ENCODE data around the gene TNS3. TPM values are rescaled to one million over a fixed set of nuclear protein-coding genes. Genes with fewer than 3 reads are reported as not detected.
"Not testable (repeated sequence)": the region's sequence is repeated elsewhere in the genome, so short reads cannot be mapped to it uniquely, and the experiment has no call there.

The TNS3 gene
- total RNA-seq, 1 experiment from 2014 or later = 97.2 TPM

DNA sequence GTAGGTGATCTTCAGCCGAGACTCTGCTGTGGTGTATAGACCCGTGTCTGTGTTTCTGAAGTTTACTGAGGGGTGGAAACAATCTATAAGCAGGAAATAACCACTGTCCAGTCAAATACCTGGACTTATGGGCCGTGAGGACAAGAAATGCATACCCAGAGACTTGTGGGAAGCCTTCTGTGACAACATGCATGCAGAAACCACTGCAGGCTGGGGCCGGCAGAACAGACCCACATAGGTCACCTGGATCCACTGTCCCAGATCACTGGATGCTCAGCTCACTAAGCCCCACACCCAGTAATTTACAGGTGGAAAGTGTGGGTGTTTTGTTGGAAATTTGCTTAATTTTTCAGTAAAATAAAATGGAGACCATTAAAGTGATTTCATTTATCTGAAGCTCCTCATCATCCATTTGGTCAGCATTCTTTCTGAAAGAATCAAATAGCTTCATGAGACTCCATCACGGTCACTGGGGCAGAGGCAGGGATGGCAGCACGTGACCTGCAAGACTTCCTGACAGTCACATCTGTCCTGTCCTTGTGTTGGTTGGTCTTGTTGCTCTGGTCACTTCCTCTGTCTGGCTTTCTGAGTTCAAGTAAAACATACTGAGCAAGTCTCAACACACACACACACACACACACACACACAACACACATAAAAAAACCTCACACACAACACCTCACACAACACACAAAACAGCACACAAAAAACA lies 108.3 kb downstream of the TNS3 start:
- no peak for DNase-seq (ENCODE audit: low spot score)

GRCh38 chr7:47472444-47473157 lies 109.3 kb downstream of the TNS3 start:
- DNase-seq (ENCODE audit: low spot score) = no peak

DNA sequence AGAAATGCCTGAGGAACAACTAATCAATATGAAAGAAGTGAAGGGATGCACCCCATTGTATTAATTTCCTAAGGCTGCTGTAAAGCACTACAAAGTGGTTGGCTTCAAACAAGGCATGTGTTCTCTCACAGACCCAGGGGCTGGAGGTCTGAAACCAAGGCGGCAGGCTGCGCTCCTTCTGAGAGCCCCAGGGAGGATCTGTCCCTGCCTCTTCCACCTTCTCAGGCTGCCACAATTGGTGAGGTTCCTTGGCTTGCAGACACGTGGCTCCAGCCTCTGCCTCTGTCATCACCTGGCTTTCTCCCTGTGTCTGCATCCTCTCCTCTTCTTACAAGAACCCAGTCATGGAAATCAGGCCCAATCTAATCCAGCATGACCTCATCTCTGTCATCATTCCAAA lies 110.1 kb downstream of the TNS3 start:
- no peak for DNase-seq (ENCODE audit: low spot score)

DNA sequence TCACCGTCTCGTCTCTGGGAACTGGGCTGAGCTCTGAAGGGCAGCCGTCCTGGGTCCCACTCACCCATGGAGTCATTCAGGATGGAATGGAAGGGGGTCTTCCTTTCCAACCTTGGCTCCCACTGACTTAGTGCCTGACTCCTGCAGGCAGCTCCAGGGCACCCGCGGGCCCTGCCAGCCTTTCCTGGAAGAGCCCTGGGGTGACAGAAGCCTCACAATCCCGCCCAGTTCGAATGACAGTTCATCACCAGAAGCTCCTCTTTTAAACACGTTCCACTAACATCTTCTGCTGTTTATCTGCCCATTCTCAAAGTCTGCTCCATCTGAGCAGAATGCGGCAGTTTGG lies 110.6 kb downstream of the TNS3 start:
- no peak for DNase-seq (ENCODE audit: low spot score)

- DNase-seq (ENCODE audit: low spot score) = no peak
Observed at GRCh38 chr7:47470567-47471357, 111.1 kb downstream of the TNS3 start.

DNA sequence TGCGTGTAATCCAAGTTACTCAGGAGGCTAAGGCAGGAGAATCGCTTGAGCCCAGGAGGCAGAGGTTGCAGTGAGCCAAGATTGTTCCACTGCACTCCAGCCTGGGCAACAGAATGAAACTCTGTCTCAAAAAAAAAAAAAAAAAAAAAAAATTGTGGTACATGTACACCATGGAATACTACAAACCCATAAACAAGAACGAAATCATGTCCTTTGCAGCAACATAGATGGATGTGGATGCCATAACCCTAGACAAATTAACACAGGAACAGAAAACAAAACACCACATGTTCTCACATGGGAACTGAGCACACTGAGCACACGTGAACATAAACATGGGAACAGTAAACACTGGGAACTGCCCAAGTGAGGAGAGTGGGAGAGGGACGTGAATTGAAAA lies 112.1 kb downstream of the TNS3 start:
- not testable (repeated sequence) for DNase-seq (ENCODE audit: low spot score)

DNA sequence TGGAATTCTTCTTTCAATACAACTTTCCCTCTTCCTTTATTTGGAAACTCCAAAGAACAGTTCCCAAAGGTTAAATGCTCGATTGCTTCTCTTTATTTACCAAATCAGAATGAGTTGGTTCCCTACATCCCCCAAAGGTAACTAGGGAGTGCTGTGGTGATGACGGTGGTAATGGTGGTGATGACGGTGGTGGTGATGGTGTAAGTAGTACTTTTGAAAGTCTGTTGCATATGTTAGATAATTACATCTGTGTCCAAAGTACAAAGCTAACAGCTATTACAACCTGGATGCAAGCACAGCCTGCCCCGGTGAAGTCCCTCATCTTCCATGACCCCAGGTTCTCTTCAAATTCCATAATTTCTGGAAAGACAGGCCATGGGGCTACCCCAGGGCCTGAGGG lies 115.1 kb downstream of the TNS3 start:
- DNase-seq (ENCODE audit: low spot score) = no peak

DNA sequence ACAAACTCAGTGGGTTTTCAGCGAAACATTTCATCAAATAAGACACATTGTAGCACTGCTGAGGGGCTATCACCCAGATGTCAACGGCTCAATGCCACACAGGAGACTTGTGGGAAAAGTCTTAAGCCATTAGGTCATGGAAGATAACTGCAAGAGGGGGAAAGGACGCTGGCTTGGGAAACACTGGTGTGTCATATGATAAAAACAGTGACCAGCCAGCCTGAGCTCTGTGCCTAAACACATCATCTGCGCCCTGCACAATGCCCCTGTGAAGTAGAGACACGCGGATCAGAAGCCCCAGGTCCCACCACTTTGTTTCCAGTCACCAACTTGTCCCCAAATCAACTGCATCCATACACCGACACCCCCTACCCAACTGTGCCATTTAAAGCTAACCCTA lies 116.7 kb downstream of the TNS3 start:
- peak; percentile 46 for DNase-seq (ENCODE audit: low spot score)

- no peak for DNase-seq (ENCODE audit: low spot score)
Observed at GRCh38 chr7:47464266-47464665, 117.6 kb downstream of the TNS3 start.

- no peak for DNase-seq (ENCODE audit: low spot score)
Observed at GRCh38 chr7:47461746-47462145, 120.2 kb downstream of the TNS3 start.

- no peak for DNase-seq (ENCODE audit: low spot score)
Observed at GRCh38 chr7:47461161-47461560, 120.8 kb downstream of the TNS3 start.

DNA sequence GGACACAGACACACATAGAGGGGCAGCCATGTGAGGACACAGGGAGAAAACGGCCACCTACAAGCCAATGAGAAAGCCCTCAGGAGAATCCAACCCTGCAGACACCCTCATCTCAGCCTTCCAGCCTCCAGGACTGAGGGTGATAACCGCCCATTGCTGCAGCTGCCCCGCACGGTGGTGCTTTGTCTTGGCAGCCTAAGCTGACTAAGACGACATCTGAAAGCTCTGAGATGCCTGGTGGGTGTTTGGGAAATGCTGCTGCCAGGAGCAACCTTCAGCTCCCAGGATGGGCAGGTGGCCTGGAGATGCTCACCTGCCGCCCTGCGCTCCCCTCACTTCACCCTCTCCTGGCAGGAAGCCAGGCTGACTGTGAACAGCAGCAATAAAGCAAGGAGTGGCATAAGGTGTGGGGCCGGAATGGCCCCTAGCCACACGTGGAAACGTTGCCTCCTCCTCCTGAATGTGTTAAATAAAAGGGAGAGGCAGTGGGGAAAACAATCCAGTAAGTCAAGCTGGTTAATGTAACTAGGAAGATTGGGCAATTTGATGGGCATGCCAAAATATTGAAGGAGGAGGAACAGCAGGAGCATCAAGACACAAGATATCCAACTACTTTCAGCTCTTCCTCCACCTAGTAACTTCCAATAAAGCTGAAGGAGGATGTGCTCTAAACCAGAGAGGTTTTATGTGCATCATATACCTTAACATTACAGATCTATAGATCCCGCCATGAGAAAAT lies 121.5 kb downstream of the TNS3 start:
- no peak for DNase-seq (ENCODE audit: low spot score)

GRCh38 chr7:47458486-47458885 lies 123.4 kb downstream of the TNS3 start:
- no peak for DNase-seq (ENCODE audit: low spot score)

- peak; percentile 93 for DNase-seq (ENCODE audit: low spot score)
Observed at GRCh38 chr7:47458057-47458456, 123.9 kb downstream of the TNS3 start.

DNA sequence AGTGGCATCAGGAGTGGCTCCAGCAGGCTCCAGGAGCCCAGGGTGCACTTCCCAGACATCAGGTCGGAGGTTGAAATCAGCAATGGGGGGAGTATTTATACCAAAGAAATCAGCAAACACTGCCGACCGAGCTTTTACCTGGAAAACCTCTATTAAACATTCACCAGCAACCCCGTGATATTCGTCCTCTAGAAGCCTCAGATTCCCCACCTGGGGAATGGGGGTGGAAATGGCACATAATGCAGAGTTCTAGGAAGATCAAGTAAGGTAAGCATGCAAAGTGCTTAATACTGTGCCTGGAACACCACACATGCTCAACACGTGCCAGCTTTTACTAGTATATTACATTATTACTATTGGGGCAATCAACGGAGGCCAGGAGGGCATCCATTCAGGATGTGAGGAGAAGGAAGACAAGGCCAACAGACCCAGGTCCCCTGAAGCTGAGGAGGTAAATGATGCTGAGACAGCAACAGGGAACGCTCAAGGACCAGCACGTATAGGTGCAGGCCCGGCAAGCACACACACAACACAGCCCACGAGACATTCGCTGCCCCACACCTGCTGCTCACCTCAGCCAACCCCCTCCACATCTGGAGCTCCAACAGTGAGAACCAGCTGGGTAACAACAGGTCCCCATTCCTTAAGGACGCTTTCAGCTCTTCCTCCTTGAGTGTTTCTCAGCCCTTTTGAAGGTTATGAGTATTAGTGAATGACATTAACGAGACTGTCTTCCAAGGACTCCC lies 125.5 kb downstream of the TNS3 start:
- DNase-seq (ENCODE audit: low spot score) = no peak

DNA sequence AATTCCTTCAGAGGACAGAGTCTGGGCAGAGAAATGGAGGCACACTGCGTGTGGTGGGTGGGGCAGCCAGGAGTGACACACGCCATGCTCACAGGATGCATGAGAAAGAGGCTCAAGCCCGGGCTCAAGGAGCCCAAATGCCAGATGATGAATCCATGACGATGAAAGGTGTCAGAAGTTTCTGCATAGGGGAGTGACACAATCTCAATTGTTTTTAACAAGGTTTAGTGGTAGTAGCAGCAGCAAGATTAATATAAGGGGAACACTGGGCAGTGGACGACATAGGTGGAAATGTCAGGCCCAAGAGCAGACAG lies 126.1 kb downstream of the TNS3 start:
- no peak for DNase-seq (ENCODE audit: low spot score)

- no peak for DNase-seq (ENCODE audit: low spot score)
Observed at GRCh38 chr7:47454974-47455871, 126.7 kb downstream of the TNS3 start.

DNA sequence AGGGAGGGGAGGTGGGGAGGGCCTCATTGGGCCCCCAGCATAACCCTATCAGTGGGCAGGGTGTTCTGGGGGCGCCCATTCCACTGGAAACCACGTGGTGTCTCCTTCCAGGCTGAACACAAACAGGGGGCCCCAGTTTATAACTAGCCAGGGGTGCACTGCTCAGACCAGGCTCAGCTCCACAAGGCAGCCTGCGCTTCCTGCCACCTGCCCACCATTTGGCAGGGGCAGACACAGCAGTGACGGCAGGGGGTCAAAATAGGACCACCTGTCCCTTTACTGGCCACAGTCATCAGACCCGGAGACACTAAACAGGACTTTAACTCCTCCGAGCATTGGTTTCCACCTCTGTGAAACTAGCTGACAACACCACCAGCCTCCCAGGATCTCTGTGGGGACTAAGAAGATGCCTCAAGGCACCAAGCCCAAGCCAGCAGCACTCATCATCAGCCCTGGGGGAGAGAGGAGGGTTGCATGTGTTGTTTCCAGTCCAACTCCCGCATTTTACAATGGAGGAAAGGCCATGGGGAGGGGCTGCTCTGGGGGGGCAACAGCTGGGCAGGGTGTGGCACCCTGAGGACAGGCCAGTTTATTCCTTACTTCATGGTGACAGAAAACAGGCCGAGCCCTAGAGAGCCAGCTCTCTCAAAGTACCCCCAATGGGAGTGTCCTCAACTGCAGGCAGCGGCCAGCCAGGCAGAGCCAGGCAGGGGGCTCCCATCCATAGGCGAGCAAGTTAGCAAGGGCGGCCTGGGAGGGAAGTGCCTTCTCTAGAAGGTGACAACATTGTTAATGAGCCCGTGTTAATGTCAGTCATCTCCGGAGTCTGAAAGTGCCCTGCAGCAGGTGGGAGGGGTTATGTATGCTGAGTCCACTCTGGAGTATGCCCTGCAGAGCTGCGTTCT lies 127.6 kb downstream of the TNS3 start:
- DNase-seq (ENCODE audit: low spot score) = no peak

Data from A172 (cell line).